H9 (cell line): ENCODE results near the gene RASIP1. TPM values are rescaled to one million over a fixed set of nuclear protein-coding genes. Genes with fewer than 3 reads are reported as not detected.
"Not testable (repeated sequence)": the region's sequence is repeated elsewhere in the genome, so short reads cannot be mapped to it uniquely, and the experiment has no call there.

ENCODE experiments used
- DNase-seq: peaks from one replicate; pipeline ENCODE4 v3.0.0-alpha.2; 2017
- H2AFZ ChIP-seq: one replicate; pipeline ENCODE4 v1.6.1; 2013; ENCODE audit warnings: mild to moderate bottlenecking, low read length, control low read depth, moderate library complexity
- H2AK5ac ChIP-seq: 2 replicates; pipeline ENCODE4 v1.6.1; 2013; ENCODE audit warnings: low read length, control low read depth, mixed read lengths; ENCODE audit not compliant: insufficient read length
- H2BK120ac ChIP-seq: one replicate; pipeline ENCODE4 v1.6.1; 2013; ENCODE audit warnings: low read depth, mild to moderate bottlenecking, low read length, control low read depth, inconsistent platforms; ENCODE audit not compliant: poor library complexity, severe bottlenecking
- H2BK12ac ChIP-seq: 2 replicates; pipeline ENCODE4 v1.6.1; 2013; ENCODE audit warnings: low read length, control low read depth, mixed read lengths, low read depth; ENCODE audit not compliant: insufficient read length
- H2BK15ac ChIP-seq: 2 replicates; pipeline ENCODE4 v1.6.1; 2013; ENCODE audit warnings: low read depth, low read length, control low read depth
- H2BK20ac ChIP-seq: one replicate; pipeline ENCODE4 v1.6.1; 2013; ENCODE audit warnings: low read depth, mild to moderate bottlenecking, low read length, control low read depth, inconsistent platforms; ENCODE audit not compliant: poor library complexity, severe bottlenecking
- H2BK5ac ChIP-seq: 2 replicates; pipeline ENCODE4 v1.6.1; 2013; ENCODE audit warnings: low read length, control low read depth, mixed read lengths; ENCODE audit not compliant: insufficient read length
- H3K14ac ChIP-seq: 2 replicates; pipeline ENCODE4 v1.6.1; 2013; ENCODE audit warnings: low read length, control low read depth; ENCODE audit not compliant: insufficient read depth
- H3K18ac ChIP-seq: 2 replicates; pipeline ENCODE4 v1.6.1; 2013; ENCODE audit warnings: low read depth, mild to moderate bottlenecking, mixed read lengths, low read length, control low read depth; ENCODE audit not compliant: insufficient read length
- H3K23ac ChIP-seq: 2 replicates; pipeline ENCODE4 v1.6.1; 2013; ENCODE audit warnings: low read length, control low read depth, mixed read lengths, low read depth; ENCODE audit not compliant: insufficient read length
- H3K23me2 ChIP-seq: 2 replicates; pipeline ENCODE4 v1.6.1; 2013; ENCODE audit warnings: low read depth, mild to moderate bottlenecking, mixed read lengths, low read length, control low read depth; ENCODE audit not compliant: insufficient read length, poor library complexity, severe bottlenecking
- H3K27ac ChIP-seq: 2 replicates; pipeline ENCODE4 v1.5.1; 2013; ENCODE audit warnings: low read length, control low read depth, mixed read lengths, low read depth; ENCODE audit not compliant: insufficient read length
- H3K27me3 ChIP-seq: 2 replicates; pipeline ENCODE4 v1.6.1; 2013; ENCODE audit warnings: low read length, control low read depth, inconsistent platforms; ENCODE audit not compliant: insufficient read depth
- H3K4ac ChIP-seq: 2 replicates; pipeline ENCODE4 v1.6.1; 2013; ENCODE audit warnings: low read depth, mild to moderate bottlenecking, control low read depth, inconsistent platforms, low read length, moderate library complexity
- H3K4me1 ChIP-seq: 2 replicates; pipeline ENCODE4 v1.6.1; 2013; ENCODE audit warnings: low read length, control low read depth, inconsistent platforms; ENCODE audit not compliant: insufficient read depth
- H3K4me2 ChIP-seq: 2 replicates; pipeline ENCODE4 v1.6.1; 2013; ENCODE audit warnings: low read length, control low read depth, mixed read lengths; ENCODE audit not compliant: insufficient read length, insufficient read depth
- H3K56ac ChIP-seq: 2 replicates; pipeline ENCODE4 v1.6.1; 2013; ENCODE audit warnings: low read depth, mild to moderate bottlenecking, mixed read lengths, low read length, control low read depth; ENCODE audit not compliant: insufficient read length
- H3K79me1 ChIP-seq: 2 replicates; pipeline ENCODE4 v1.6.1; 2013; ENCODE audit warnings: low read depth, mild to moderate bottlenecking, moderate library complexity, low read length, control low read depth, inconsistent platforms; ENCODE audit not compliant: insufficient read depth, poor library complexity, severe bottlenecking
- H3K79me2 ChIP-seq: 2 replicates; pipeline ENCODE4 v1.6.1; 2013; ENCODE audit warnings: low read length, control low read depth, inconsistent platforms; ENCODE audit not compliant: insufficient read depth
- H3K9ac ChIP-seq: 2 replicates; pipeline ENCODE4 v1.6.1; 2013; ENCODE audit warnings: low read length, control low read depth, mixed read lengths; ENCODE audit not compliant: insufficient read length; ENCODE audit errors: extremely low read depth
- H3K9me3 ChIP-seq: one replicate; pipeline ENCODE4 v1.6.1; 2013; ENCODE audit warnings: low read depth, low read length, inconsistent platforms; ENCODE audit not compliant: control insufficient read depth
- H3T11ph ChIP-seq: one replicate; pipeline ENCODE4 v1.6.1; 2013; ENCODE audit warnings: mild to moderate bottlenecking, low read length, control low read depth, inconsistent platforms
- H4K20me1 ChIP-seq: one replicate; pipeline ENCODE4 v1.6.1; 2013; ENCODE audit not compliant: control insufficient read depth, insufficient read length, insufficient read depth
- H4K5ac ChIP-seq: 2 replicates; pipeline ENCODE4 v1.6.1; 2013; ENCODE audit warnings: low read depth, mild to moderate bottlenecking, mixed read lengths, low read length, control low read depth; ENCODE audit not compliant: insufficient read length
- H4K8ac ChIP-seq: replicated peaks from 2 replicates; pipeline ENCODE4 v1.6.1; 2013; ENCODE audit warnings: low read length, control low read depth, mixed read lengths, low read depth; ENCODE audit not compliant: insufficient read length
- H4K91ac ChIP-seq: 2 replicates; pipeline ENCODE4 v1.6.1; 2013; ENCODE audit warnings: low read depth, mild to moderate bottlenecking, moderate library complexity, mixed read lengths, low read length, control low read depth; ENCODE audit not compliant: insufficient read length
- H3K27ac Mint-ChIP-seq, 3 experiments: 2 replicates in 2 of 3; 3 replicates in 1 of 3; pipeline ENCODE4 v1.8.0; 2020 to 2021; ENCODE audit warnings: mixed read lengths in 3 of 3, mild to moderate bottlenecking in 1 of 3, moderate library complexity in 1 of 3
- H3K27me3 Mint-ChIP-seq: 2 replicates; pipeline ENCODE4 v1.8.0; 2021; ENCODE audit warnings: low read depth, mild to moderate bottlenecking, moderate library complexity, mixed read lengths
- H3K36me3 Mint-ChIP-seq, 3 experiments: 2 replicates in 2 of 3; 3 replicates in 1 of 3; pipeline ENCODE4 v1.8.0; 2020 to 2021; ENCODE audit warnings: low read depth in 3 of 3, mixed read lengths in 3 of 3; ENCODE audit not compliant: insufficient read depth in 1 of 3
- H3K4me1 Mint-ChIP-seq, 2 experiments: 2 replicates each; pipeline ENCODE4 v1.8.0; 2020; ENCODE audit warnings: mixed read lengths in 2 of 2
- H3K4me3 Mint-ChIP-seq, 2 experiments: 2 replicates in 1 of 2; 3 replicates in 1 of 2; pipeline ENCODE4 v1.8.0; 2020 to 2021; ENCODE audit warnings: mild to moderate bottlenecking in 2 of 2, mixed read lengths in 2 of 2, moderate library complexity in 1 of 2
- H3K9me3 Mint-ChIP-seq, 2 experiments: 2 replicates in 1 of 2; 3 replicates in 1 of 2; pipeline ENCODE4 v1.8.0; 2020; ENCODE audit warnings: mild to moderate bottlenecking in 2 of 2, mixed read lengths in 2 of 2, moderate library complexity in 1 of 2
- WGBS: extraction: QIAGEN DNeasy Blood & Tissue Kit; methylation state at CpG from one replicate; pipeline ENCODE4 v1.1.7; 2013; ENCODE audit warnings: missing lambda C conversion rate, low lambda C conversion rate, mixed read lengths; ENCODE audit not compliant: insufficient read length; ENCODE audit errors: extremely low coverage; 5-methylcytosine and 5-hydroxymethylcytosine counted together
- total RNA-seq: library from RNA; stranded (reverse); gene quantifications from 2 replicates; pipeline ENCODE4 v1.2.1, GENCODE V29; 2021
- TF ChIP-seq, protein P1 (sequence below): fragments of 200-600 bp; sonication (generic); conservative IDR thresholded peaks from 3 replicates; pipeline ENCODE4 v1.8.0; 2021; ENCODE audit warnings: antibody characterized with exemption, mild to moderate bottlenecking

Gene RASIP1
- total RNA-seq, 1 experiment from 2014 or later, result 2.4 TPM

DNA sequence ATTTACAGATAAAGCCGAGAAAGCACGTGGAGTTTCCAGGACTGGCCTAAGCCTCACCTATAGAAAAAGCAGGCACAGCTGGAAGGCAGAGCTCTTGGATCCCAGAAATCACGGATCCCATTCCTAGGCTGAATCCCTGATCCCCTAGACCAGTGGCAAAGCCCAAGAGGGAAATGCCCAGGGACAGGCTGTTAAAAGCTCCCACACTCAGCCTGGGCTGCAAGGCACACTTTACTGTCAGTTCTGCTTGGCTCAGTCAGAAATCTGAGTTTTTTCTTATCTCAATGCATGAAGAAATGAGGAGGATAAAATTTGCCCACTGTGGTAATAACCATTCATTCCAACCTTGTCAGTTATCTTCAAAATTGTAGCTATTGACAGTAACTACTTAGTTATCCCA, 52.6 kb downstream of the RASIP1 start:
- Mint-ChIP-seq H3K4me3 (no peak overlapping the region), H3K4me1 (peaks cover 3 to 9% of the 10 kb centered on the region in 2 experiments), H3K27me3 (peaks cover 6% of the 10 kb centered on the region), H3K36me3 (no peaks in the 10 kb centered on the region; a peak in 1 of 7 replicates), H3K27ac (no peak overlapping the region), H3K9me3 (no peaks in the 10 kb centered on the region)
- Histone ChIP-seq H2AK5ac (no peak overlapping the region), H4K5ac (no peak overlapping the region), H3K23ac (no peak overlapping the region), H3K27me3 (no peaks in the 10 kb centered on the region; the same call in 1 of the 2 replicates), H3K9me3 (no peaks in the 10 kb centered on the region), H4K91ac (no peak overlapping the region), H3K4me1 (no peaks in the 10 kb centered on the region), H2BK20ac (no peak overlapping the region), H3K18ac (no peak overlapping the region), H2AFZ (no peak overlapping the region), H3K56ac (no peak overlapping the region), H2BK15ac (no peak overlapping the region), H2BK120ac (no peak overlapping the region), H3K4me2 (no peak overlapping the region), H3K9ac (no peak overlapping the region), H4K20me1 (no peaks in the 10 kb centered on the region), H2BK5ac (no peak overlapping the region), H3K27ac (no peak overlapping the region), H3K79me2 (no peaks in the 10 kb centered on the region), H3K79me1 (no peaks in the 10 kb centered on the region), H4K8ac (no peak overlapping the region), H3K4ac (no peak overlapping the region), H3T11ph (no peak overlapping the region), H2BK12ac (no peak overlapping the region), H3K14ac (no peak overlapping the region), H3K23me2 (no peaks in the 10 kb centered on the region)
- no peak for DNase-seq
- TF ChIP-seq, protein P1, sequence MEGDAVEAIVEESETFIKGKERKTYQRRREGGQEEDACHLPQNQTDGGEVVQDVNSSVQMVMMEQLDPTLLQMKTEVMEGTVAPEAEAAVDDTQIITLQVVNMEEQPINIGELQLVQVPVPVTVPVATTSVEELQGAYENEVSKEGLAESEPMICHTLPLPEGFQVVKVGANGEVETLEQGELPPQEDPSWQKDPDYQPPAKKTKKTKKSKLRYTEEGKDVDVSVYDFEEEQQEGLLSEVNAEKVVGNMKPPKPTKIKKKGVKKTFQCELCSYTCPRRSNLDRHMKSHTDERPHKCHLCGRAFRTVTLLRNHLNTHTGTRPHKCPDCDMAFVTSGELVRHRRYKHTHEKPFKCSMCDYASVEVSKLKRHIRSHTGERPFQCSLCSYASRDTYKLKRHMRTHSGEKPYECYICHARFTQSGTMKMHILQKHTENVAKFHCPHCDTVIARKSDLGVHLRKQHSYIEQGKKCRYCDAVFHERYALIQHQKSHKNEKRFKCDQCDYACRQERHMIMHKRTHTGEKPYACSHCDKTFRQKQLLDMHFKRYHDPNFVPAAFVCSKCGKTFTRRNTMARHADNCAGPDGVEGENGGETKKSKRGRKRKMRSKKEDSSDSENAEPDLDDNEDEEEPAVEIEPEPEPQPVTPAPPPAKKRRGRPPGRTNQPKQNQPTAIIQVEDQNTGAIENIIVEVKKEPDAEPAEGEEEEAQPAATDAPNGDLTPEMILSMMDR, result no peak
- no CpG with 5 or more reads among the region's 3 CpGs for WGBS

DNA sequence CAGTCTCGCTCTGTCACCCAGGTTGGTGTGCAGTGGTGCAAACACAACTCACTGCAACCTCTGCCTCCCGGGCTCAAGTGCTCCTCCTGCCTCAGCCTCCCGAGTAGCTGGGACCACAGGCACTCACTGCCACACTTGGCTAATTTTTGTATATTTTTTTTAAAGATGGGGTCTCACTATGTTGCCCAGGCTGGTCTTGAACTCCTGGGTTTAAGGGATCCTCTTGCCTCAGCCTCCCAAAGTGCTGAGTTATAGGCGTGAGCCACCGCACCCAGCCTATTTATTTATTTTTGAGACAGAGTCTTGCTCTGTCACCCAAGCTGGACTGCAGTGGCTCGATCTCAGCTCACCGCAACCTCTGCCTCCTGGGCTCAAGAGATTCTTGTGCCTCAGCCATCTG, 53.8 kb downstream of the RASIP1 start:
- not testable (repeated sequence) for H3K4me2 ChIP-seq, H3K27me3 ChIP-seq, H2BK5ac ChIP-seq, H3K9me3 ChIP-seq, H3K4me1 Mint-ChIP-seq, H4K20me1 ChIP-seq, H3K4ac ChIP-seq, H3T11ph ChIP-seq, H2AK5ac ChIP-seq, H2BK12ac ChIP-seq, H4K8ac ChIP-seq, H3K36me3 Mint-ChIP-seq, H3K27ac ChIP-seq, H2BK20ac ChIP-seq, H2BK15ac ChIP-seq, H4K91ac ChIP-seq, H3K23me2 ChIP-seq, H3K4me1 ChIP-seq, H2AFZ ChIP-seq, H2BK120ac ChIP-seq, H3K14ac ChIP-seq, DNase-seq, H3K56ac ChIP-seq, H3K18ac ChIP-seq, H3K27me3 Mint-ChIP-seq, H3K79me1 ChIP-seq, H3K4me3 Mint-ChIP-seq, H4K5ac ChIP-seq, H3K23ac ChIP-seq, H3K79me2 ChIP-seq, H3K27ac Mint-ChIP-seq, H3K9me3 Mint-ChIP-seq, H3K9ac ChIP-seq
- WGBS, result no CpG with 5 or more reads among the region's 7 CpGs
